ENCODE measurements around the gene TRAF3IP3.

Gene TRAF3IP3

GRCh38 chr1:209807509-209807908 lies 51.7 kb downstream of the TRAF3IP3 start:
- TF ChIP-seq FOXM1 (IDR thresholded peaks at IDR 0.05; ENCODE audit: borderline replicate concordance, low read depth) (no peak), TAF1 (IDR thresholded peaks at IDR 0.05; ENCODE audit: low read depth) (no peak), YY1 (IDR thresholded peaks at IDR 0.05; ENCODE audit: low read depth) (no peak), CREB1 (IDR thresholded peaks at IDR 0.05; ENCODE audit: low read depth) (no peak), ZBTB7A (IDR thresholded peaks at IDR 0.05; ENCODE audit: low read depth) (no peak), EP300 (IDR thresholded peaks at IDR 0.05; ENCODE audit: borderline replicate concordance) (no peak)
- TF ChIP-seq, protein P1, sequence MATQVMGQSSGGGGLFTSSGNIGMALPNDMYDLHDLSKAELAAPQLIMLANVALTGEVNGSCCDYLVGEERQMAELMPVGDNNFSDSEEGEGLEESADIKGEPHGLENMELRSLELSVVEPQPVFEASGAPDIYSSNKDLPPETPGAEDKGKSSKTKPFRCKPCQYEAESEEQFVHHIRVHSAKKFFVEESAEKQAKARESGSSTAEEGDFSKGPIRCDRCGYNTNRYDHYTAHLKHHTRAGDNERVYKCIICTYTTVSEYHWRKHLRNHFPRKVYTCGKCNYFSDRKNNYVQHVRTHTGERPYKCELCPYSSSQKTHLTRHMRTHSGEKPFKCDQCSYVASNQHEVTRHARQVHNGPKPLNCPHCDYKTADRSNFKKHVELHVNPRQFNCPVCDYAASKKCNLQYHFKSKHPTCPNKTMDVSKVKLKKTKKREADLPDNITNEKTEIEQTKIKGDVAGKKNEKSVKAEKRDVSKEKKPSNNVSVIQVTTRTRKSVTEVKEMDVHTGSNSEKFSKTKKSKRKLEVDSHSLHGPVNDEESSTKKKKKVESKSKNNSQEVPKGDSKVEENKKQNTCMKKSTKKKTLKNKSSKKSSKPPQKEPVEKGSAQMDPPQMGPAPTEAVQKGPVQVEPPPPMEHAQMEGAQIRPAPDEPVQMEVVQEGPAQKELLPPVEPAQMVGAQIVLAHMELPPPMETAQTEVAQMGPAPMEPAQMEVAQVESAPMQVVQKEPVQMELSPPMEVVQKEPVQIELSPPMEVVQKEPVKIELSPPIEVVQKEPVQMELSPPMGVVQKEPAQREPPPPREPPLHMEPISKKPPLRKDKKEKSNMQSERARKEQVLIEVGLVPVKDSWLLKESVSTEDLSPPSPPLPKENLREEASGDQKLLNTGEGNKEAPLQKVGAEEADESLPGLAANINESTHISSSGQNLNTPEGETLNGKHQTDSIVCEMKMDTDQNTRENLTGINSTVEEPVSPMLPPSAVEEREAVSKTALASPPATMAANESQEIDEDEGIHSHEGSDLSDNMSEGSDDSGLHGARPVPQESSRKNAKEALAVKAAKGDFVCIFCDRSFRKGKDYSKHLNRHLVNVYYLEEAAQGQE (IDR thresholded peaks at IDR 0.05; ENCODE audit: low read depth) = no peak

DNA sequence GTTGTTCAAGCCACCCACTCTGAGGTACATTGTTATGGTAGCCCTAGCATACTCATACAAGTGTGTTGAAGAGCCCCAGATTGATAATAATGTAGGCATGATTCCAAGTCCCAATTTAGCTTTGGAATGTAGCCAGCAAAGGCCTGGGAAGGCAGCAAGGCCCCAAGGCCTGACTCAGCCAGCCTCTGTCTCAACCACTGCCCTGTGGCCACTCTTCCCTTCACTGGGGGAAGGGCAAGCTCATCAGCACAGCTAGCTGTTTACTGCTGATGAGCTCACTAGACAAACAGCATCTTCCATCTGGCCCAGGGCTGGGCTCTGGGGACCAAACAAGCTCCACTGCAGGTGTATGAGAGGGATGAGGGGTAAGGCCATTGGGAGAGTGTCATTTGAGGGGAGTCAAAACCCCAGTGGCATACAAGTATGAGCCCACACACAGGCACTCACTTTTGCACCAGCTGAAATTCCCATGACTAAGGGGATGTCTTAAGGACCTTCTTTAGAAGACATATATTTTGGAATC lies 52.3 kb downstream of the TRAF3IP3 start:
- no peak for TF ChIP-seq CREB1 (IDR thresholded peaks at IDR 0.05; ENCODE audit: low read depth)
- TF ChIP-seq NFIC (IDR thresholded peaks at IDR 0.05) = 0 out of 2 replicates have a peak, but pooled peaks have one; percentile 26

GRCh38 chr1:209809611-209810010 lies 53.8 kb downstream of the TRAF3IP3 start:
- no peak for TF ChIP-seq FOXM1 (IDR thresholded peaks at IDR 0.05; ENCODE audit: borderline replicate concordance, low read depth)
- TF ChIP-seq NFIC (IDR thresholded peaks at IDR 0.05) = no peak
- TF ChIP-seq TEAD4 (IDR thresholded peaks at IDR 0.05) = no peak

DNA sequence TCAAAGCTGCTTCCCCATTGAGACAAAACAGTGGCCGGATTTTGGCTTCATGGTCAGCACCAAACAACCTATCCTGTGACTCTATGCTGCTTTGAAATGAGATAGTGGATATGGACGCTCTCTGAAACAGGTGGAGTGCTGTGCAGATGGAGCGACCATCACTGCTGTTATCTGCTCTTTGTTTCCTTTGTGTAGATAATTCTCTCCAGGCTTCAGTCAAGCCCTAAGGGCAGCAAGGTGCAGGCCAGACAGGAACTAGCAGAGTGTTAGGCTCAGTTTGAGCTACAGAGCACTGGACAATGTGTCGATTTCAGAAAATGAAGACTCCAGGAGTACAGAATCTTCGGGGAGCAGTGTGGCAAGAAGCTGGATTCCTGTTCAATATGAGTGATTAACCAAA lies 54.9 kb downstream of the TRAF3IP3 start:
- TF ChIP-seq MAX (IDR thresholded peaks at IDR 0.05) (no peak), ZBTB7A (IDR thresholded peaks at IDR 0.05; ENCODE audit: low read depth) (no peak), RAD21 (IDR thresholded peaks at IDR 0.05; ENCODE audit: low read depth) (no peak), CEBPB (IDR thresholded peaks at IDR 0.05) (no peak), FOXM1 (IDR thresholded peaks at IDR 0.05; ENCODE audit: borderline replicate concordance, low read depth) (no peak), TCF12 (IDR thresholded peaks at IDR 0.05; ENCODE audit: low read depth) (no peak), YY1 (IDR thresholded peaks at IDR 0.05; ENCODE audit: low read depth) (no peak), EGR1 (IDR thresholded peaks at IDR 0.05) (no peak), CREB1 (IDR thresholded peaks at IDR 0.05; ENCODE audit: low read depth) (no peak), TAF1 (IDR thresholded peaks at IDR 0.05; ENCODE audit: low read depth) (no peak), USF1 (IDR thresholded peaks at IDR 0.05) (no peak), EP300 (IDR thresholded peaks at IDR 0.05; ENCODE audit: borderline replicate concordance) (no peak), TEAD4 (IDR thresholded peaks at IDR 0.05) (no peak)
- TF ChIP-seq, protein P1 (IDR thresholded peaks at IDR 0.05; ENCODE audit: low read depth) = no peak

DNA sequence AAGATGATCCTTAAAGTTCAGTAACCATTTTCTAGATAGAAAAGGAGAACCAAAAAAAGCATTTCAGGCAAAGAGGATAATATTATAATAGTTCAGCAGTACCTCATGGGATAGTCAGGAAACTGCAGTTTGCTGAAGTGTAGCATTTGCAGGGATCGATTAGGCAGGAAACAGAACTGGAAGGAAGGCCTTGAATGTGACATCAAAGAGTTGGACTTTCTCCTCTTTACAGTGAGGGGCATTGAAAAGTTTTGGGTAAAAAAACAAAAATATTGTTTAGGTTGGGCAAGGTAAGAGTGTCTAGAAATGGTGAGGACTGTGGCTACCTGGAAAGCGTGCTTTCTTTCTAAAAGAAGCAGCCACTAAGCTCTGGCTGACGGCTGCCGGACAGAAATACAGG lies 58.0 kb downstream of the TRAF3IP3 start:
- TF ChIP-seq CEBPB (IDR thresholded peaks at IDR 0.05) (no peak), TEAD4 (IDR thresholded peaks at IDR 0.05) (no peak), EGR1 (IDR thresholded peaks at IDR 0.05) (no peak), USF1 (IDR thresholded peaks at IDR 0.05) (no peak), ZBTB7A (IDR thresholded peaks at IDR 0.05; ENCODE audit: low read depth) (no peak), TCF12 (IDR thresholded peaks at IDR 0.05; ENCODE audit: low read depth) (no peak), EP300 (IDR thresholded peaks at IDR 0.05; ENCODE audit: borderline replicate concordance) (no peak), RAD21 (IDR thresholded peaks at IDR 0.05; ENCODE audit: low read depth) (no peak), CREB1 (IDR thresholded peaks at IDR 0.05; ENCODE audit: low read depth) (no peak), MAX (IDR thresholded peaks at IDR 0.05) (no peak), YY1 (IDR thresholded peaks at IDR 0.05; ENCODE audit: low read depth) (no peak), FOXM1 (IDR thresholded peaks at IDR 0.05; ENCODE audit: borderline replicate concordance, low read depth) (no peak), TAF1 (IDR thresholded peaks at IDR 0.05; ENCODE audit: low read depth) (no peak)
- TF ChIP-seq, protein P1 (IDR thresholded peaks at IDR 0.05; ENCODE audit: low read depth) = no peak
